Esophagus squamous epithelium (tissue), 5 donors: ENCODE measurements around the gene LURAP1L. TPM values are rescaled to one million over a fixed set of nuclear protein-coding genes. Genes with fewer than 3 reads are reported as not detected.

Experiments
- DNase-seq: peaks from one replicate; lab custom pipeline; 2025; lab: John Stamatoyannopoulos, UW
- H3K27ac ChIP-seq, 4 donors: fragments of 200-600 bp; sonication (generic); one replicate each; pipeline ENCODE4 v1.5.1; 2016 to 2019; ENCODE audit warnings: mild to moderate bottlenecking in 1 of 4
- H3K27me3 ChIP-seq, 4 donors: fragments of 200-600 bp; sonication (generic); 1 replicate in 3 of 4; 2 replicates in 1 of 4; pipeline versions ENCODE4 v1.5.1 to v1.6.0; 2017 to 2021; ENCODE audit warnings: antibody characterized with exemption in 1 of 4
- H3K36me3 ChIP-seq, 3 donors: fragments of 200-600 bp; sonication (generic); one replicate each; pipeline ENCODE4 v1.5.1; 2016 to 2019
- H3K4me1 ChIP-seq, 3 donors: fragments of 200-600 bp; sonication (generic); one replicate each; pipeline ENCODE4 v1.5.1; 2017 to 2019
- H3K4me3 ChIP-seq, 4 donors: fragments of 200-600 bp; sonication (generic); 1 replicate in 3 of 4; 2 replicates in 1 of 4; pipeline ENCODE4 v1.5.1; 2016 to 2019; ENCODE audit warnings: mild to moderate bottlenecking in 2 of 4, moderate library complexity in 1 of 4
- H3K9me3 ChIP-seq, 3 donors: fragments of 200-600 bp; sonication (generic); one replicate each; pipeline ENCODE4 v1.5.1; 2016 to 2019
- POLR2A ChIP-seq, 4 donors: fragments of 450-650 bp; IDR thresholded peaks; one replicate each; pipeline ENCODE4 v1.6.1; 2017; ENCODE audit warnings: antibody characterized with exemption in 4 of 4, mild to moderate bottlenecking in 4 of 4, moderate library complexity in 3 of 4
- WGBS, 2 donors: methylation state at CpG; one replicate each; pipeline ENCODE4 v1.1.5; 2018; 5-methylcytosine and 5-hydroxymethylcytosine counted together
- intact Hi-C: fragments of 100-400 bp; cut with DNase I; formaldehyde crosslinking; loops from one replicate; pipeline ENCODE4 v1.15.0; 2022
- total RNA-seq, 4 donors: library from RNA; depleted of rRNA; stranded (reverse); fragments of >200 nt; gene quantifications; one replicate each; pipeline ENCODE4 v1.1.0, GENCODE V29; 2016
- TF ChIP-seq, protein P1 (sequence below), 6 experiments: fragments of 450-650 bp in 4 of 6; fragments of 200-600 bp in 2 of 6; sonication (generic) in 2 of 6; IDR thresholded peaks; one replicate each; pipeline ENCODE4 v1.5.1; 2016 to 2019; ENCODE audit warnings: antibody characterized with exemption in 6 of 6, mild to moderate bottlenecking in 4 of 6, moderate library complexity in 4 of 6
- donor health status: DM: yes; HTN: yes; CAD: no.

The LURAP1L gene
- total RNA-seq, 4 donors from 2014 or later = 0.75 to 8.0 (median 3.9) TPM

DNA sequence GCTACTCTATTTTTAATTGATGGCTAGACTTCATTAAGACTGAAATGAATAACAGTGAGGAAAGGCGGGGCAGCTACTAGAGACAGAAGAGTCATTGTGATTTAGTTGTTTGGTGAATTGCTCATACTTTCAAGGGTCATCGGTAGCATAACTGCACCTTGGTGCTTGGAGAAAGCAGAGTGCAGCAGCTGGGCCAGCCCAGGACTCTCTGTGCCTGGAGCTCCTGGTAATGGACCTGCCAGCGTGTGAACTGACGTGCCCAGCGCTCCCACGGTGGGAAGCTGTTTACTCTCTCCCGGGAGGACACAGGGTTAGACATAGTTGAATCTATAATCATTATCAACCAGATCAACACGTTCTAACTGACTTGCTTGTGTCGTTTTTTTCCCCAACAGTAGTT lies 42.9 kb downstream of the LURAP1L start:
- H3K27me3 ChIP-seq = no peaks in the 10 kb centered on the region
- H3K9me3 ChIP-seq = no peaks in the 10 kb centered on the region
- intact Hi-C loops = no loop called here
- no peak overlapping the region for H3K4me3 ChIP-seq
- TF ChIP-seq, protein P1, sequence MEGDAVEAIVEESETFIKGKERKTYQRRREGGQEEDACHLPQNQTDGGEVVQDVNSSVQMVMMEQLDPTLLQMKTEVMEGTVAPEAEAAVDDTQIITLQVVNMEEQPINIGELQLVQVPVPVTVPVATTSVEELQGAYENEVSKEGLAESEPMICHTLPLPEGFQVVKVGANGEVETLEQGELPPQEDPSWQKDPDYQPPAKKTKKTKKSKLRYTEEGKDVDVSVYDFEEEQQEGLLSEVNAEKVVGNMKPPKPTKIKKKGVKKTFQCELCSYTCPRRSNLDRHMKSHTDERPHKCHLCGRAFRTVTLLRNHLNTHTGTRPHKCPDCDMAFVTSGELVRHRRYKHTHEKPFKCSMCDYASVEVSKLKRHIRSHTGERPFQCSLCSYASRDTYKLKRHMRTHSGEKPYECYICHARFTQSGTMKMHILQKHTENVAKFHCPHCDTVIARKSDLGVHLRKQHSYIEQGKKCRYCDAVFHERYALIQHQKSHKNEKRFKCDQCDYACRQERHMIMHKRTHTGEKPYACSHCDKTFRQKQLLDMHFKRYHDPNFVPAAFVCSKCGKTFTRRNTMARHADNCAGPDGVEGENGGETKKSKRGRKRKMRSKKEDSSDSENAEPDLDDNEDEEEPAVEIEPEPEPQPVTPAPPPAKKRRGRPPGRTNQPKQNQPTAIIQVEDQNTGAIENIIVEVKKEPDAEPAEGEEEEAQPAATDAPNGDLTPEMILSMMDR (IDR thresholded peaks at IDR 0.05) = no peak
- no peak for TF ChIP-seq POLR2A (IDR thresholded peaks at IDR 0.05)
- no peak for DNase-seq
- 65 to 66% methylated on average over 6 to 9 of the region's 9 CpGs for WGBS, 2 donors
- peaks cover 0 to 38% (median 13%) of the 10 kb centered on the region in 3 donors for H3K4me1 ChIP-seq
- H3K27ac ChIP-seq = peak overlapping the region in 3 of 4 donors; percentile 39 to 83 (median 43)
- H3K36me3 ChIP-seq = no peaks in the 10 kb centered on the region

DNA sequence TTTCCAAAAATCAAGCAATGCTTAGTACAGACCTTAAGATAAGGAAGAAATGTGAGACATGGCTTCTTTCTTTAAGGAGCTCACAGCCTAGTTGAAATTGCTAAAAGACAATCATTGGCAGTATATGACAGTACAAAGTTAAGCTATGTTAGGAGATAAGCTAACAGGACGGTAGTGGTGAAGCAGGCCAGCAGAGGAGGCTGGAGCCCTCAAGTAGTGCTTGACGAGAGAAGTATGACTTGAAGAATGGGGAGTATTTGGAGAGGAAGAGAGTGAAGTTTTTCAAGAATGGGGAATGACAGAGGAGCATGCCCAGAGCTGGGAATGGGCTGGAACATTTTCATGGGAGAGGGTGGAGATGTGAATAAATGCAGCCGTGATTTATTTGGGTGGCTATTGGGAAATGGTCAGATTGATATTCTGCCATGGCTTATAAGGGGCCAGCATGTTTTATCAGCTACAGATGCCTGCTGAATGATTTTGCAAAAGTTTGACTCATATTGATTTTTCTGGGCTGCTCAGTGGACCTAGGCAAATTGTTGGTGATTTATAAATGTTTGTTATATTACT lies 43.7 kb downstream of the LURAP1L start:
- Histone ChIP-seq H3K4me1 (peaks cover 0 to 38% (median 10%) of the 10 kb centered on the region in 3 donors), H3K36me3 (no peaks in the 10 kb centered on the region), H3K4me3 (no peak overlapping the region), H3K27ac (peak overlapping the region in 3 of 4 donors; percentile 30 to 43 (median 39)), H3K9me3 (no peaks in the 10 kb centered on the region), H3K27me3 (no peaks in the 10 kb centered on the region)
- intact Hi-C loops = no loop called here
- DNase-seq = no peak
- 51 to 52% methylated on average over 3 of the region's 3 CpGs for WGBS, 2 donors
- no peak for TF ChIP-seq POLR2A (IDR thresholded peaks at IDR 0.05)
- TF ChIP-seq, protein P1 (IDR thresholded peaks at IDR 0.05) = peak in 1 of 6 experiments; percentile 3

DNA sequence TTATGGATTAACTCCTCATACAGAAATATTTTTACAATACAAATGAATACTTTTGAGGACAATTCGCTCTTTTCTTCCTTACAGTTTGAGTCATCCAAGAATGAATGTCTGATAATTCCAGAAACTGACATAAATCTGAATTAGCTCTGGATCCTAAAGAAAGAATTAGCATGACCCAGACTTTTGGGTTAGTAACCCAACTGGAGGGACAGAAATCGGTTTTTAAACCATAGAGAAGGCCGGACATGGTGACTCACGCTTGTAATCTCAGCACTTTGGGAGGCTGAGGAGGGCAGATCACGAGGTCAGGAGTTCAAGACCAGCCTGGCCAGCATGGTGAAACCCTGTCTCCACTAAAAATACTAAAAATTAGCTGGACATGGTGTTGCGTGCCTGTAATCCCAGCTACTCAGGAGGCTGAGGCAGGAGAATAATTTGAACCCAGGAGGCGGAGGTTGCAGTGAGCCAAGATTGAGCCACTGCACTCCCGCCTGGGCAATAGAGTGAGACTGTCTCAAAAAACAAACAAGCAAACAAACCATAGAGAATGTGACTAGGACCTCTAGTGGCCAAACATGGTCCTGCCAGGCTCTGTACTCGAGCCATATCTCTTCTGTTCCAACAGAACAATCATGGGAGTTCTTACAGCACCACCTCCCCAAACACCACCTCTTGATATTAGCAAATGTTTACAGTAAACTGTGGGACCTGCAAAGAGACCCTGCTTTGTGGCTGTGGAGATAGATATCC lies 44.8 kb downstream of the LURAP1L start:
- intact Hi-C loops = no loop called here
- H3K9me3 ChIP-seq = no peaks in the 10 kb centered on the region
- 71 to 76% methylated on average over 8 to 9 of the region's 9 CpGs for WGBS, 2 donors

DNA sequence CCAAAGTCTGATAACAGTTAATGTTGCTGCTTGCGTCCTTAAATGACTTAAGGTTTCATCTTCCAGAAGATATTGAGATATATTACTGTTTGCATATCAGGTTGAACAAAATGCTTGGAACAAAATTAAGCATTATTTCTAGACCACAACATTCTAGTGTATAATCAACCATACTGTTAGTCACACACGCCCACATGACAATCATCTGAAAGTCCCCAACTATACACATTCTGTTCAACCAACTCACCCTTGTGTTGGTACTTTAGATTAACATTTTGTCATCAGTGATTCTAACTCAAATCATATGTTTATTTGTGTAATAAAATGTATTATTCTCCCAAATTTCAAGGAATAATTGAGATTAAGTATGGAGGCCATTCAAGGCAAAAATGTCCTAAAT lies 47.3 kb downstream of the LURAP1L start:
- no peak for DNase-seq
- TF ChIP-seq POLR2A (IDR thresholded peaks at IDR 0.05) = no peak
- TF ChIP-seq, protein P1 (IDR thresholded peaks at IDR 0.05) = no peak
- intact Hi-C loops = no loop called here
- WGBS, 2 donors = 87 to 89% methylated on average over 2 of the region's 2 CpGs
- H3K27me3 ChIP-seq = no peaks in the 10 kb centered on the region
- no peaks in the 10 kb centered on the region for H3K9me3 ChIP-seq
- no peak overlapping the region for H3K4me3 ChIP-seq
- no peak overlapping the region for H3K27ac ChIP-seq
- no peaks in the 10 kb centered on the region for H3K36me3 ChIP-seq
- peaks cover 0 to 21% (median 0%) of the 10 kb centered on the region in 3 donors for H3K4me1 ChIP-seq

More for the DNA sequence above, 44.8 kb downstream of the LURAP1L start:
- Histone ChIP-seq H3K27me3 (no peaks in the 10 kb centered on the region), H3K4me3 (no peak overlapping the region), H3K36me3 (no peaks in the 10 kb centered on the region), H3K27ac (peak overlapping the region in 3 of 4 donors; percentile 2 to 56 (median 27)), H3K4me1 (peaks cover 0 to 28% (median 2%) of the 10 kb centered on the region in 3 donors)
- no peak for DNase-seq
- TF ChIP-seq, protein P1 (IDR thresholded peaks at IDR 0.05) = peak in 5 of 6 experiments; percentile 15 to 57 (median 25)
- no peak for TF ChIP-seq POLR2A (IDR thresholded peaks at IDR 0.05)

DNA sequence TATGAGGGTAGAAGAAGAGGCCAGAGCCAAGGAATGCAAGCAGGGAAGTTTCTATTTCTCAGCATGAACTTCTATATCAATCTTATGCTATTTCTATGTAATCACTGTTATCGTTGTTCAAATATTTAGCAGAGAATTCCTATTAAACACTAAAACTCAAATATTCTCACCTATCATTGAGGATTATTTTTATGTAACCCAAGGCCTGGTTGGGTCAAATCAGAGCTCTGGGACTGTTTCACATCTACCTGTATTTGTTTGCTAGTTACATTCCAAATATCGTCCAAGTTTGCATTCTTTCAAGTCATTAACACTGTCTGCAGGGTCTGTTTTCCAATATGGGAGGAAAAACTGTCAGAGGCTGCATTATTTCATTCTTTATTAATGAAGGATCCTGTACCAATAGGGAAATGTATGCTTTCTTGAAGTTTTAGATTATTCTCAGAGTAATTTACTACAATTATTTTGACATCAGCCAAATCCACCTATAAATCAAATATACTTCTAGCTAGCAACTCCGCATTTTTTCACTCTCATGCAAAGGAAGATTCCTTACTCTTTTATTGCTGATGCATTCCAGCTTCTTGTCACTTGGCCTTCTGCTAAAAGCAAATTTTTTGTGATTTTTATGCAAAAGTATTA lies 52.2 kb downstream of the LURAP1L start:
- no peak for TF ChIP-seq POLR2A (IDR thresholded peaks at IDR 0.05)
- TF ChIP-seq, protein P1 (IDR thresholded peaks at IDR 0.05) = no peak
- no peaks in the 10 kb centered on the region for H3K36me3 ChIP-seq
- intact Hi-C loops = no loop called here
- 58 to 77% methylated on average over 3 of the region's 3 CpGs for WGBS, 2 donors
- no peak for DNase-seq
- H3K4me1 ChIP-seq = no peaks in the 10 kb centered on the region
- H3K27ac ChIP-seq = no peak overlapping the region
- no peaks in the 10 kb centered on the region for H3K9me3 ChIP-seq
- no peak overlapping the region for H3K4me3 ChIP-seq
- H3K27me3 ChIP-seq = no peaks in the 10 kb centered on the region
